Thyroid gland (tissue), 4 donors: ENCODE measurements around the gene RCC2.

Experiments used
- POLR2A ChIP-seq, 2 donors: fragments of 450-650 bp; IDR thresholded peaks; one replicate each; pipeline ENCODE4 v1.6.1; 2017; ENCODE audit warnings: antibody characterized with exemption in 2 of 2, mild to moderate bottlenecking in 2 of 2, moderate library complexity in 1 of 2
- TF ChIP-seq, protein P1 (sequence below), 6 experiments: fragments of 200-600 bp in 3 of 6; fragments of 450-650 bp in 3 of 6; sonication (generic) in 3 of 6; IDR thresholded peaks; one replicate each; pipeline ENCODE4 v1.5.1; 2016 to 2019; ENCODE audit warnings: antibody characterized with exemption in 6 of 6, mild to moderate bottlenecking in 2 of 6, inconsistent platforms in 1 of 6, moderate library complexity in 1 of 6

DNA sequence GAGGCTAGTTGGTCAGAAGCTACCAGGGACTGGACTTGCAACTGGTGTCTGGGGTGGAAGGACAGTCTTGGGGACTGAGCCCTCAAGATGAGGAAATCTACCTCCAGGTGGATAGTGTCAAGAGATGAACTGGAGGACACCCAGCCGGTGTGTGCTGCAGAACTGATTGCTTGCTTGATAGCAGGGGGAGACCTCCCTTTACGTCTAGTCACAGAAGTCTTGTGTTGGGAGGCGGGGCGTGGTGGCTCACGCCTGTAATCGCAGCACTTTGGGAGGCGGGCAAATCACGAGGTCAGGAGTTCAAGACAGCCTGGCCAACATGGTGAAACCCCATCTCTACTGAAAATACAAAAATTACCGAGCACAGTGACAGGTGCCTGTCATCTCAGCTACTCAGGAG, 4.9 kb downstream of the RCC2 start:
- TF ChIP-seq, protein P1, sequence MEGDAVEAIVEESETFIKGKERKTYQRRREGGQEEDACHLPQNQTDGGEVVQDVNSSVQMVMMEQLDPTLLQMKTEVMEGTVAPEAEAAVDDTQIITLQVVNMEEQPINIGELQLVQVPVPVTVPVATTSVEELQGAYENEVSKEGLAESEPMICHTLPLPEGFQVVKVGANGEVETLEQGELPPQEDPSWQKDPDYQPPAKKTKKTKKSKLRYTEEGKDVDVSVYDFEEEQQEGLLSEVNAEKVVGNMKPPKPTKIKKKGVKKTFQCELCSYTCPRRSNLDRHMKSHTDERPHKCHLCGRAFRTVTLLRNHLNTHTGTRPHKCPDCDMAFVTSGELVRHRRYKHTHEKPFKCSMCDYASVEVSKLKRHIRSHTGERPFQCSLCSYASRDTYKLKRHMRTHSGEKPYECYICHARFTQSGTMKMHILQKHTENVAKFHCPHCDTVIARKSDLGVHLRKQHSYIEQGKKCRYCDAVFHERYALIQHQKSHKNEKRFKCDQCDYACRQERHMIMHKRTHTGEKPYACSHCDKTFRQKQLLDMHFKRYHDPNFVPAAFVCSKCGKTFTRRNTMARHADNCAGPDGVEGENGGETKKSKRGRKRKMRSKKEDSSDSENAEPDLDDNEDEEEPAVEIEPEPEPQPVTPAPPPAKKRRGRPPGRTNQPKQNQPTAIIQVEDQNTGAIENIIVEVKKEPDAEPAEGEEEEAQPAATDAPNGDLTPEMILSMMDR (IDR thresholded peaks at IDR 0.05) = no peak
- TF ChIP-seq POLR2A (IDR thresholded peaks at IDR 0.05) = no peak
